RKO (cell line): ENCODE results near the gene YWHAB.
A peak's percentile ranks its signal among the peaks of the same experiment; 100 is the strongest.

Experiments
- DNase-seq: peaks from one replicate; pipeline ENCODE4 v3.0.0-alpha.2; 2016; ENCODE audit warnings: low spot score

Gene YWHAB

GRCh38 chr20:44911264-44911921, 25.9 kb downstream of the YWHAB start:
- DNase-seq, result peak; percentile 60

GRCh38 chr20:44912189-44912588, 26.7 kb downstream of the YWHAB start:
- no peak for DNase-seq

- DNase-seq, result no peak
These were observed 29.4 kb downstream of the YWHAB start for GRCh38 chr20:44914924-44915323.

GRCh38 chr20:44916586-44916985, 31.1 kb downstream of the YWHAB start:
- no peak for DNase-seq

GRCh38 chr20:44917399-44917798, 31.9 kb downstream of the YWHAB start:
- DNase-seq, result no peak

- DNase-seq, result no peak
These were observed 32.8 kb downstream of the YWHAB start for GRCh38 chr20:44918342-44918741.

- no peak for DNase-seq
These were observed 33.3 kb downstream of the YWHAB start for GRCh38 chr20:44918761-44919160.

- DNase-seq, result no peak
These were observed 35.9 kb downstream of the YWHAB start for GRCh38 chr20:44921447-44921846.

- DNase-seq, result no peak
These were observed 39.0 kb downstream of the YWHAB start for GRCh38 chr20:44924541-44924940.

- no peak for DNase-seq
These were observed 43.1 kb downstream of the YWHAB start for GRCh38 chr20:44928595-44928994.

GRCh38 chr20:44930517-44931168, 45.1 kb downstream of the YWHAB start:
- DNase-seq, result no peak

GRCh38 chr20:44931911-44932310, 46.4 kb downstream of the YWHAB start:
- no peak for DNase-seq

- no peak for DNase-seq
These were observed 47.4 kb downstream of the YWHAB start for GRCh38 chr20:44932916-44933315.

GRCh38 chr20:44936510-44936909, 51.0 kb downstream of the YWHAB start:
- DNase-seq, result no peak

GRCh38 chr20:44938637-44939036, 53.1 kb downstream of the YWHAB start:
- no peak for DNase-seq

GRCh38 chr20:44941120-44941691, 55.7 kb downstream of the YWHAB start:
- DNase-seq, result peak; percentile 30

GRCh38 chr20:44942264-44942973, 56.9 kb downstream of the YWHAB start:
- DNase-seq, result peak; percentile 47

- no peak for DNase-seq
These were observed 58.3 kb downstream of the YWHAB start for GRCh38 chr20:44943828-44944227.

- DNase-seq, result no peak
These were observed 59.8 kb downstream of the YWHAB start for GRCh38 chr20:44945261-44945660.

- no peak for DNase-seq
These were observed 60.9 kb downstream of the YWHAB start for GRCh38 chr20:44946271-44946852.

GRCh38 chr20:44948107-44948506, 62.6 kb downstream of the YWHAB start:
- no peak for DNase-seq

- DNase-seq, result no peak
These were observed 63.0 kb downstream of the YWHAB start for GRCh38 chr20:44948513-44948912.

GRCh38 chr20:44950368-44950767, 64.9 kb downstream of the YWHAB start:
- no peak for DNase-seq
